Motor neuron (in vitro differentiated cells): Measurements from ENCODE around the gene PLCB2. TPM values are rescaled to one million over a fixed set of nuclear protein-coding genes. Genes with fewer than 3 reads are reported as not detected.

Experiments
- ATAC-seq, 8 experiments: fragments of 200-7000 bp; cut with Tn5 transposase; replicated peaks in 6 of 8; 2 replicates each; pipeline ENCODE4 v1.8.0; 2021; ENCODE audit warnings: mild to moderate bottlenecking in 8 of 8, moderate library complexity in 8 of 8
- H3K27ac ChIP-seq, 2 donors: fragments of 250-450 bp; sonication (Bioruptor Pico); 2 replicates each; pipeline ENCODE4 v1.9.0; 2021; ENCODE audit warnings: antibody characterized with exemption in 2 of 2, mild to moderate bottlenecking in 2 of 2, moderate library complexity in 1 of 2
- H3K4me1 ChIP-seq, 2 donors: fragments of 250-450 bp; sonication (Bioruptor Pico); replicated peaks in 1 of 2; 2 replicates each; pipeline ENCODE4 v1.6.1; 2021; ENCODE audit warnings: antibody characterized with exemption in 2 of 2, mild to moderate bottlenecking in 2 of 2, moderate library complexity in 1 of 2
- H3K4me3 ChIP-seq, 5 donors: fragments of 250-450 bp; sonication (Bioruptor Pico); 2 replicates each; pipeline ENCODE4 v1.9.0; 2021; ENCODE audit warnings: antibody characterized with exemption in 5 of 5, mild to moderate bottlenecking in 5 of 5, moderate library complexity in 4 of 5
- WGBS, 10 experiments: fragments of 450-650 bp; shearing (Covaris generic); methylation state at CpG; one replicate each; pipeline ENCODE4 v1.0.0; 2022; 5-methylcytosine and 5-hydroxymethylcytosine counted together
- in situ Hi-C, 9 experiments: fragments of 400-800 bp; cut with MboI; loops; one replicate each; pipeline ENCODE4 v1.15.0; 2021; ENCODE audit warnings: low sequenced_read_pairs in 9 of 9, low pct_unique_long_range_greater_than_20kb in 2 of 9; ENCODE audit not compliant: unreplicated experiment in 9 of 9
- total RNA-seq, 8 experiments: library from RNA; unstranded; fragments of 300-600 nt; gene quantifications; 2 replicates each; pipeline versions ENCODE4 v1.2.3 to v1.2.4, GENCODE V29; 2022

The PLCB2 gene
- total RNA-seq, 8 experiments from 2014 or later = 0.87 to 3.3 (median 1.6) TPM

GRCh38 chr15:40337597-40337996 is 29.9 kb upstream of the PLCB2 start:
- Histone ChIP-seq H3K4me1 (peaks cover 31 to 35% of the 10 kb centered on the region in 2 donors), H3K27ac (no peak overlapping the region), H3K4me3 (no peak overlapping the region)
- no peak for ATAC-seq
- 63 to 83% methylated on average over 1 to 6 of the region's 19 CpGs; no CpG with 5 or more reads in 8 of the 10 experiments for WGBS, 10 experiments
- in situ Hi-C loops = no loop called here

- Histone ChIP-seq H3K27ac (no peak overlapping the region), H3K4me1 (peaks cover 31 to 35% of the 10 kb centered on the region in 2 donors), H3K4me3 (no peak overlapping the region)
- in situ Hi-C loops = no loop called here
- no peak for ATAC-seq
- 50 to 100% (median 100%) methylated on average over 1 to 3 of the region's 5 CpGs; no CpG with 5 or more reads in 7 of the 10 experiments for WGBS, 10 experiments
These were observed 29.0 kb upstream of the PLCB2 start for GRCh38 chr15:40336744-40337122.

- peaks cover 29 to 33% of the 10 kb centered on the region in 2 donors for H3K4me1 ChIP-seq
- H3K27ac ChIP-seq = no peak overlapping the region
- 40 to 100% (median 72%) methylated on average over 1 to 8 of the region's 13 CpGs; no CpG with 5 or more reads in 3 of the 10 experiments for WGBS, 10 experiments
- no peak overlapping the region for H3K4me3 ChIP-seq
- ATAC-seq = no peak
- in situ Hi-C loops = no loop called here
These were observed 28.4 kb upstream of the PLCB2 start for GRCh38 chr15:40335938-40336743.

GRCh38 chr15:40334941-40335795 is 27.4 kb upstream of the PLCB2 start:
- no peak overlapping the region for H3K4me3 ChIP-seq
- WGBS, 10 experiments = 40 to 100% (median 83%) methylated on average over 1 to 11 of the region's 26 CpGs; no CpG with 5 or more reads in 5 of the 10 experiments
- no peak overlapping the region for H3K27ac ChIP-seq
- no peak for ATAC-seq
- in situ Hi-C loops = no loop called here
- peaks cover 20 to 23% of the 10 kb centered on the region in 2 donors for H3K4me1 ChIP-seq

- in situ Hi-C loops = no loop called here
- H3K27ac ChIP-seq = no peak overlapping the region
- peaks cover 13 to 17% of the 10 kb centered on the region in 2 donors for H3K4me1 ChIP-seq
- H3K4me3 ChIP-seq = no peak overlapping the region
- 60 to 100% (median 86%) methylated on average over 1 to 3 of the region's 3 CpGs; no CpG with 5 or more reads in 7 of the 10 experiments for WGBS, 10 experiments
- ATAC-seq = no peak
These were observed 26.8 kb upstream of the PLCB2 start for GRCh38 chr15:40334541-40334940.

DNA sequence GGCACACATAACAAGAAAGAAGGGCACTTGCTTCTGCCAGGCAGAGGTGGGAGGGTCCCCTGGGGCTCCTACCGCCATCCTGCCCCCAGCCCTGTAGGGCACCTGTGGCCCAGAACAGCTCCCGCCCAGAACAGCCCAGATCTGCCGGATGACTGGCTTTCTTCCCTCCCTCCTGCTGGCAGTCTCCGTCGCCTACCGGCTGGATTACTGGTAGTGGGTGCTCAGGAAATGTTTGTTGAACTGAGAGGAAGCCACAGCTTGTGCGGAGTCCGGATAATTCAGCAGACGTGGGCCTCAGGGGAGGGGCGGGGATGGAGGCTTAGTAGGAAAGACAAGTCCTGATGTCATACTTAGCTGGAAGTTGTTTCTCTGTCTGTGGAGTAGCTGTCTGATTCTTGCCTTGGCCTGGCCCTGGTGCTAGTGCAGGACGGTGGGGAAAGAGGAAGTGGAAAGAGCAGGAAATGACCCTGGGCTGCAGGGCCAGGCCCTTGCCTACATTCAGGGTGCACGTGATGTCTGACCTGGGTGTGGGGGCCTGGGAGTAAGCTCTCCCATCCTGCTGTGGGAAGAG is 26.3 kb upstream of the PLCB2 start:
- WGBS, 10 experiments = 0 to 100% (median 67%) methylated on average over 1 to 6 of the region's 12 CpGs; no CpG with 5 or more reads in 2 of the 10 experiments
- ATAC-seq = peak in 7 of 8 experiments; percentile 4 to 69 (median 49)
- no peak overlapping the region for H3K27ac ChIP-seq

DNA sequence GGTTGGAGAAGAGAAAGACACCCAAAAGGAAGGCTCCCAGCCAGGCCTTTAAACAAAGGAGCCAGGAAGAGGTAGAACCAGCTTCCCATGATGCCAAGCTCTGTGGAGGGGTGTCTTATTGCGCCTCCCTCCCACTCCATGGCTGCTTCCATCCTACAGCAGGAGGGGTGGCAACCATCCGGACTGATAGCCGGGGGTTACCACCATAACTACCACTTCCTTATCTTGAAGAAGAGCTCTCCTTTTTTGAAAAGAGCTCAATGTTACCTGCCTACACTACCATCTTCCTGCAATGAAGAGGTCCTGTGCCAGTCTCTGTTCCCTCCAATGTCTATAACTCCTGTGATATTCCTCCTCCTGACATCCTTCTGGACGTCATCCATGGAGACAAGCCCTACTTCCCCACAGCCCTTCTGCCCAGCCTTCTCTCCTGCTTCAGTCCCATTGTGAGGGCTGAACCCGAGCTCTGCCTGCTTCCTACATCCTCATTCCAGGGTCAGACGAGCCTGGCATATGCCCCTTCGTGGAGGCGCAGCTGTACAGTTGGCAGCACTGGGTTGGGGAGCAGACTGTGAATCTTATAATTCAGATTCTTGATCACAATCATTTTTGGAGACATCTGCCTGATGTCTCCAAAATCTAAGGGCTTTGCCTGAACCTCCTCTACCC is 24.5 kb upstream of the PLCB2 start:
- Histone ChIP-seq H3K27ac (no peak overlapping the region), H3K4me3 (no peak overlapping the region), H3K4me1 (peaks cover 22 to 23% of the 10 kb centered on the region in 2 donors)
- 20 to 90% (median 83%) methylated on average over 1 to 8 of the region's 8 CpGs; no CpG with 5 or more reads in 3 of the 10 experiments for WGBS, 10 experiments
- ATAC-seq = no peak
- in situ Hi-C loops = no loop called here

More for the DNA sequence above, 26.3 kb upstream of the PLCB2 start:
- in situ Hi-C loops = no loop called here
- Histone ChIP-seq H3K4me3 (no peak overlapping the region), H3K4me1 (peaks cover 12 to 16% of the 10 kb centered on the region in 2 donors)

DNA sequence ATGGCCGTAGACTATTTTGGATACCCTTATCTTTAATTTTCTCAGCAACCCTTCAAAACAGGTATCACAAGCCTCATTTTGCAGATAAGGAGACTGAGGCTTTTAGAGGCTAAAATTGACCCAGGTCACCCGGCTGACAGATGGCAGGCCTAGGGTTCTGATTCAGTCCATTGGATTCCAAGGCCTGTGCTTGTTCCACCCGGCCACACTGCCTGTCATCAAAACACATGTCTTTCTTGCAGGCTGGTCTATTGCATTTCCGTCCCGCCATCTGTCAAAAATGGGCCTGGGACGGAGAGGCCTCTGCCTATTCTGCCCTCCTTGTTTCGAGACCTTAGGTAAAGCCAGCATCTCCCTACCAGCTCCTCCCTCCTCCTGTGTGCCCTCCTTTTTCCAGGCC is 23.9 kb upstream of the PLCB2 start:
- H3K27ac ChIP-seq = no peak overlapping the region
- no peak for ATAC-seq
- 85 to 100% (median 90%) methylated on average over 2 to 7 of the region's 7 CpGs; no CpG with 5 or more reads in 3 of the 10 experiments for WGBS, 10 experiments
- H3K4me3 ChIP-seq = no peak overlapping the region
- in situ Hi-C loops = no loop called here
- peaks cover 28 to 29% of the 10 kb centered on the region in 2 donors for H3K4me1 ChIP-seq

- ATAC-seq = no peak
- in situ Hi-C loops = no loop called here
- no peak overlapping the region for H3K4me3 ChIP-seq
- H3K27ac ChIP-seq = no peak overlapping the region
- 40 to 100% (median 88%) methylated on average over 1 to 7 of the region's 7 CpGs; no CpG with 5 or more reads in 4 of the 10 experiments for WGBS, 10 experiments
- H3K4me1 ChIP-seq = peaks cover 30 to 35% of the 10 kb centered on the region in 2 donors
These were observed 23.3 kb upstream of the PLCB2 start for GRCh38 chr15:40331026-40331425.

DNA sequence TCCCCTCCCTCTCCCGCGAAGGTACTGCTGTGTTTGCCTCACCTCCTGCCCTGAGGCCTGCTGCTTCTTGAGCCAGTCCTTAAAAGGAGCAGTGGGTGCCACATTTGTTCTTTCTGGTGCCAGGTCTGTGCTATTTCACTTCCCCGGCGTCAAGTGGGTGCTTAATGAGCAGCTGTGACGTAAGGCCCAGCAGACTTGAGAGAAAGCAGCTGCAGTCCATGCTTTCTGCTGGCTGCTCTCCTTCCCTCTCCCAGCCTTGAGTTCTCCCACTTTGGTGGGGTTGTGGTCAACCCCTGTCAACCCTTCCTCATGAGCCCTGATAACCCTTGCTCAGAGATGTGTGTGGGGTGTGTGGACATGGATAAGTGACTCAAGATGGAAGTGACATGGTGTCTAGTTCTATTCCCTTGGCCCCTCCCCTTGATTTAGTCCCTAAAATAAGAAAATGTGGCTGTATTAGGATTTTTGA is 22.7 kb upstream of the PLCB2 start:
- no peak overlapping the region for H3K4me3 ChIP-seq
- H3K27ac ChIP-seq = no peak overlapping the region
- ATAC-seq = no peak
- peaks cover 34 to 41% of the 10 kb centered on the region in 2 donors for H3K4me1 ChIP-seq
- in situ Hi-C loops = no loop called here
- 33 to 87% (median 52%) methylated on average over 2 to 3 of the region's 5 CpGs; no CpG with 5 or more reads in 6 of the 10 experiments for WGBS, 10 experiments

GRCh38 chr15:40329804-40330203 is 22.1 kb upstream of the PLCB2 start:
- in situ Hi-C loops = no loop called here
- Histone ChIP-seq H3K27ac (no peak overlapping the region), H3K4me1 (peaks cover 40 to 47% of the 10 kb centered on the region in 2 donors), H3K4me3 (no peak overlapping the region)
- ATAC-seq = no peak
- 42 to 96% (median 79%) methylated on average over 2 to 7 of the region's 7 CpGs; no CpG with 5 or more reads in 2 of the 10 experiments for WGBS, 10 experiments

GRCh38 chr15:40328751-40329150 is 21.0 kb upstream of the PLCB2 start:
- whole genome bisulfite sequencing, 10 experiments = 29 to 96% (median 83%) methylated on average over 1 to 5 of the region's 5 CpGs; no CpG with 5 or more reads in 3 of the 10 experiments
- in situ Hi-C loops = no loop called here
- ATAC-seq = no peak
- Histone ChIP-seq H3K4me1 (peaks cover 39 to 40% of the 10 kb centered on the region in 2 donors), H3K27ac (no peak overlapping the region), H3K4me3 (no peak overlapping the region)
